HEK293T (cell line): ENCODE results near the gene SRD5A3.

ENCODE experiments used
- ARNT ChIP-seq: fragments of 450-650 bp; IDR thresholded peaks from 2 replicates; pipeline ENCODE4 v1.6.1; 2017; ENCODE audit warnings: mild to moderate bottlenecking
- BHLHE40 ChIP-seq: fragments of 450-650 bp; IDR thresholded peaks from 2 replicates; pipeline ENCODE4 v1.6.1; 2016; ENCODE audit warnings: mild to moderate bottlenecking, moderate library complexity, borderline replicate concordance
- ELF4 ChIP-seq: fragments of 450-650 bp; IDR thresholded peaks from 2 replicates; pipeline ENCODE4 v1.6.1; 2017; ENCODE audit warnings: antibody characterized with exemption
- FOXA1 ChIP-seq: fragments of 450-650 bp; IDR thresholded peaks from 2 replicates; pipeline ENCODE4 v1.6.1; 2016; ENCODE audit warnings: mild to moderate bottlenecking
- FOXK2 ChIP-seq: fragments of 450-650 bp; IDR thresholded peaks from 2 replicates; pipeline ENCODE4 v1.6.1; 2016; ENCODE audit warnings: mild to moderate bottlenecking
- FOXM1 ChIP-seq: fragments of 450-650 bp; IDR thresholded peaks from 2 replicates; pipeline ENCODE4 v1.6.1; 2017; ENCODE audit warnings: mild to moderate bottlenecking, borderline replicate concordance
- HDGF ChIP-seq: fragments of 450-650 bp; IDR thresholded peaks from 2 replicates; pipeline ENCODE4 v1.6.1; 2017; ENCODE audit warnings: antibody characterized with exemption, borderline replicate concordance
- NFRKB ChIP-seq: fragments of 450-650 bp; IDR thresholded peaks from 2 replicates; pipeline ENCODE4 v1.6.1; 2016; ENCODE audit warnings: mild to moderate bottlenecking, moderate library complexity
- SP1 ChIP-seq: fragments of 450-650 bp; IDR thresholded peaks from 2 replicates; pipeline ENCODE4 v1.6.1; 2017
- TARDBP ChIP-seq: fragments of 450-650 bp; IDR thresholded peaks from 2 replicates; pipeline ENCODE4 v1.6.1; 2016

DNA sequence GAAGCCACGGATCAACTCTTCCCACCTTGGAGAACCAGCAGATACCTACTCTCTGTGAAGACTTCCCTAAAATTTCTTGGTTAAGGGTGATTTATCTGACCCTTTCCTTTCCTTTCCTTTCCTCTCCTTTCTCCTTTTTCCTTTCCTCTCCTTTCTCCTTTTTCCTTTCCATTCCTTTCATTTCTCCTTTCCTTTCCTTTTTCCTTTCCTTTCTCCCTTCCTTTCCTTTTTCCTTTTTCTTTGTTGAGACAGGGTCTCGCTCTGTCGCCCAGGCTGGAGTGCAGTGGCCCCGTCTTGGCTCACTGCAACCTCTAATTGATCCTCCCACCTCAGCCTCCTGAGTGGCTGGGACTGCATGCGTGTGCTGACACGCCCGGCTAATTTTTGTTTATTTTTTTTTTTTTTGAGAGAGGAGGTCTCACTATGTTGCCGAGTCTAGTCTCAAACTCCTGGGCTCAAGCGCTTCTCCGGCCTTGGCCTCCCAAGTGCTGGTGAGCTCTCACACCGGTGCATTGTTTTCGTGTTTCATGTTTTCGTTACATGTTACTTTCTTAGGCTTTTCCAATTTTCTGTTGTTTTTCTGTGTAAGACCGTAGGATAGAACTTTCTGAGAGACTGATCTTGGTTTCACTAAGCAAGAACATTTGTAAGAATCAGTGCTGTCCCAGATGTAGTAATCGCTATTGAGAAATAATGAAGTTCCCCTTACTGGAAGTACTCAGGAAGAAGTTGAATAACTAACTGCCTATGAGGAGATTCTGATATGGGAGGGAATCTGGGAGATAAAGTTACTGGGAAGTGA, 51.7 kb downstream of the SRD5A3 start:
- TF ChIP-seq HDGF, result no peak
- no peak for TF ChIP-seq BHLHE40
- no peak for TF ChIP-seq SP1
- TF ChIP-seq ARNT, result no peak
- TF ChIP-seq FOXA1, result no peak
- TF ChIP-seq FOXK2, result no peak
- no peak for TF ChIP-seq NFRKB
- no peak for TF ChIP-seq FOXM1
- no peak for TF ChIP-seq TARDBP
- no peak for TF ChIP-seq ELF4
